PC-3 (cell line): ENCODE measurements around the gene LHFPL6. TPM values are rescaled to one million over a fixed set of nuclear protein-coding genes. Genes with fewer than 3 reads are reported as not detected.

Source experiments
- ATAC-seq: fragments of 200-7000 bp; cut with Tn5 transposase; 2 replicates; pipeline ENCODE4 v1.9.1; 2020; ENCODE audit warnings: mild to moderate bottlenecking, moderate library complexity
- BruUV-seq: library from RNA; stranded (reverse); fragments of 400-500 nt; replicated peaks from 2 replicates; lab custom pipeline; 2021; lab: Mats Ljungman, UMichigan
- CTCF ChIA-PET: fragments of 300-600 bp; sonication (Branson Sonifier 250); formaldehyde crosslinking; loops from one replicate; lab custom pipeline; 2022; ENCODE audit warnings: antibody characterized with exemption; lab: Charles Lee
- POLR2A ChIA-PET: fragments of 300-600 bp; sonication (Branson Sonifier 250); formaldehyde crosslinking; loops from one replicate; lab custom pipeline; 2022; ENCODE audit warnings: antibody characterized with exemption; ENCODE audit not compliant: unreplicated experiment; lab: Charles Lee
- DNase-seq: peaks from one replicate; pipeline ENCODE4 v3.0.0-alpha.2; 2015
- H2AFZ ChIP-seq: fragments of 300-600 bp; sonication (generic); 2 replicates; pipeline ENCODE4 v1.6.0; 2016; ENCODE audit warnings: antibody characterized with exemption, low read length
- H3F3A ChIP-seq: fragments of 300-600 bp; sonication (generic); one replicate; pipeline ENCODE4 v1.6.0; 2017; ENCODE audit warnings: antibody characterized with exemption, low read length, control low read depth, mild to moderate bottlenecking; ENCODE audit not compliant: unreplicated experiment
- H3K27ac ChIP-seq: fragments of 300-600 bp; sonication (generic); 2 replicates; pipeline ENCODE4 v1.5.1; 2016; ENCODE audit warnings: mild to moderate bottlenecking, low read length
- H3K27me3 ChIP-seq: fragments of 300-600 bp; sonication (generic); 2 replicates; pipeline ENCODE4 v1.6.1; 2016; ENCODE audit warnings: low read length, mixed read lengths
- H3K36me3 ChIP-seq: fragments of 300-600 bp; sonication (generic); 2 replicates; pipeline ENCODE4 v1.6.1; 2016; ENCODE audit warnings: low read depth, mixed run types, low read length, mixed read lengths
- H3K4me1 ChIP-seq: fragments of 300-600 bp; sonication (generic); 2 replicates; pipeline ENCODE4 v1.5.1; 2016; ENCODE audit warnings: low read length; ENCODE audit not compliant: insufficient read depth
- H3K4me2 ChIP-seq: fragments of 300-600 bp; sonication (generic); 2 replicates; pipeline ENCODE4 v1.6.0; 2016; ENCODE audit warnings: low read length
- H3K4me3 ChIP-seq: fragments of 300-600 bp; sonication (generic); 2 replicates; pipeline ENCODE4 v1.5.1; 2016; ENCODE audit warnings: mild to moderate bottlenecking, low read length, mixed read lengths
- H3K79me2 ChIP-seq: fragments of 300-600 bp; sonication (generic); 2 replicates; pipeline ENCODE4 v1.6.1; 2017; ENCODE audit warnings: low read length, mixed read lengths
- H3K9ac ChIP-seq: fragments of 300-600 bp; sonication (generic); 2 replicates; pipeline ENCODE4 v1.6.0; 2016; ENCODE audit warnings: mild to moderate bottlenecking, low read length
- H3K9me2 ChIP-seq: fragments of 300-600 bp; sonication (generic); replicated peaks from 2 replicates; pipeline ENCODE4 v1.6.1; 2016; ENCODE audit warnings: mixed run types, low read length, mixed read lengths
- H3K9me3 ChIP-seq: fragments of 300-600 bp; sonication (generic); 2 replicates; pipeline ENCODE4 v1.6.1; 2016; ENCODE audit warnings: low read length, mixed read lengths
- H4K20me1 ChIP-seq: fragments of 300-600 bp; sonication (generic); 2 replicates; pipeline ENCODE4 v1.6.1; 2016; ENCODE audit warnings: low read length, mixed read lengths
- CTCF ChIP-seq: fragments of 300-600 bp; sonication (generic); conservative IDR thresholded peaks from 2 replicates; pipeline ENCODE4 v1.5.1; 2017; ENCODE audit warnings: antibody characterized with exemption, low read depth, mild to moderate bottlenecking, low read length
- EZH2 ChIP-seq: fragments of 300-600 bp; sonication (generic); IDR thresholded peaks from one replicate; pipeline ENCODE4 v1.6.1; 2017; ENCODE audit warnings: antibody characterized with exemption, mild to moderate bottlenecking, low read length; ENCODE audit not compliant: unreplicated experiment
- EZH2phosphoT487 ChIP-seq: fragments of 300-600 bp; sonication (generic); IDR thresholded peaks from 2 replicates; pipeline ENCODE4 v1.6.1; 2018; ENCODE audit warnings: mild to moderate bottlenecking, antibody characterized with exemption, low read length, borderline replicate concordance
- intact Hi-C: fragments of 100-400 bp; cut with micrococcal nuclease; formaldehyde crosslinking; loops from 2 replicates; pipeline ENCODE4 v1.9.0; 2023
- total RNA-seq: library from RNA; depleted of rRNA; stranded (reverse); fragments of >200 nt; gene quantifications from 2 replicates; pipeline ENCODE4 v1.2.3, GENCODE V29; 2014

Gene LHFPL6
- total RNA-seq, 1 experiment from 2014 or later, result 7.8 TPM

- H3K4me3 ChIP-seq, result no peak overlapping the region
- no peak overlapping the region for H3K4me2 ChIP-seq
- H3K9me2 ChIP-seq, result no peaks in the 10 kb centered on the region
- no peak overlapping the region for H2AFZ ChIP-seq
- TF ChIP-seq EZH2 (no peak), EZH2phosphoT487 (no peak), CTCF (no peak)
- H3K9me3 ChIP-seq, result no peaks in the 10 kb centered on the region
- no peaks in the 10 kb centered on the region for H3K79me2 ChIP-seq
- intact Hi-C loops, result no loop called here
- ATAC-seq (no peak), DNase-seq (no peak)
- CTCF ChIA-PET, result no interaction called here
- no peak overlapping the region for H3K27ac ChIP-seq
- H3K27me3 ChIP-seq, result no peaks in the 10 kb centered on the region
- H3K9ac ChIP-seq, result no peak overlapping the region
- H4K20me1 ChIP-seq, result no peaks in the 10 kb centered on the region
- no peaks in the 10 kb centered on the region for H3F3A ChIP-seq
- H3K4me1 ChIP-seq, result peaks cover 3% of the 10 kb centered on the region; the same call in 1 of the 2 replicates
- no peaks in the 10 kb centered on the region for H3K36me3 ChIP-seq
- no TSS peak for BruUV-seq
- POLR2A ChIA-PET, result interaction anchor here (0.7 kb wide), 1 partner anchor 1069 kb away, joined by 3 read pairs; no protein-coding TSS in a partner anchor
Measured at GRCh38 chr13:39607876-39608275, 4.9 kb upstream of the LHFPL6 start.

- Histone ChIP-seq H4K20me1 (no peaks in the 10 kb centered on the region), H3K79me2 (peaks cover 5% of the 10 kb centered on the region; the same call in 1 of the 2 replicates), H3K9me2 (no peaks in the 10 kb centered on the region), H3K27ac (no peak overlapping the region), H3K9ac (no peak overlapping the region), H3K9me3 (no peaks in the 10 kb centered on the region), H3K4me3 (no peak overlapping the region), H3K36me3 (no peaks in the 10 kb centered on the region), H3F3A (no peaks in the 10 kb centered on the region), H3K4me1 (peaks cover 3% of the 10 kb centered on the region; the same call in 1 of the 2 replicates), H2AFZ (no peak overlapping the region), H3K4me2 (no peak overlapping the region), H3K27me3 (no peaks in the 10 kb centered on the region)
- ATAC-seq (no peak), DNase-seq (no peak)
- intact Hi-C loops, result no loop called here
- CTCF ChIA-PET, result interaction anchor here (0.5 kb wide), 1 partner anchor 29 kb away, joined by 3 read pairs; no protein-coding TSS in a partner anchor
- no TSS peak for BruUV-seq
- POLR2A ChIA-PET, result no interaction called here
- no peak for TF ChIP-seq EZH2phosphoT487
- no peak for TF ChIP-seq CTCF
- TF ChIP-seq EZH2, result no peak
Measured at GRCh38 chr13:39605677-39606320, 2.8 kb upstream of the LHFPL6 start.

GRCh38 chr13:39604756-39605155, 1.8 kb upstream of the LHFPL6 start:
- H3K9me3 ChIP-seq, result no peaks in the 10 kb centered on the region
- H3K79me2 ChIP-seq, result peaks cover 11% of the 10 kb centered on the region
- H3K4me3 ChIP-seq, result no peak overlapping the region
- DNase-seq (no peak), ATAC-seq (no peak)
- H3F3A ChIP-seq, result no peaks in the 10 kb centered on the region
- H3K9ac ChIP-seq, result no peak overlapping the region
- intact Hi-C loops, result loop anchor here (5.0 kb wide), 1 partner anchor 77 kb away; no protein-coding TSS in a partner anchor
- H3K27me3 ChIP-seq, result no peaks in the 10 kb centered on the region
- ChIA-PET POLR2A (no interaction called here), CTCF (interaction anchor here (0.6 kb wide), 1 partner anchor 130 kb away, joined by 3 read pairs; no protein-coding TSS in a partner anchor)
- BruUV-seq, result no TSS peak
- TF ChIP-seq CTCF (no peak), EZH2phosphoT487 (no peak), EZH2 (no peak)
- no peaks in the 10 kb centered on the region for H4K20me1 ChIP-seq
- H2AFZ ChIP-seq, result no peak overlapping the region
- no peak overlapping the region for H3K4me2 ChIP-seq
- H3K9me2 ChIP-seq, result no peaks in the 10 kb centered on the region
- H3K4me1 ChIP-seq, result peaks cover 3% of the 10 kb centered on the region; the same call in 1 of the 2 replicates
- no peak overlapping the region for H3K27ac ChIP-seq
- no peaks in the 10 kb centered on the region for H3K36me3 ChIP-seq
